Fibroblast of lung (primary cell): ENCODE results near the gene TMEM92. TPM values are rescaled to one million over a fixed set of nuclear protein-coding genes. Genes with fewer than 3 reads are reported as not detected.

ENCODE experiments used
- DNase-seq, 2 donors: peaks; one replicate each; pipeline versions ENCODE4 v3.0.0 to v3.0.0-alpha.2; 2010; ENCODE audit warnings: low read depth in 2 of 2
- H2AFZ ChIP-seq: 2 replicates; pipeline ENCODE4 v1.5.1; 2012; ENCODE audit warnings: low read length, control low read depth, inconsistent platforms
- H3K27ac ChIP-seq: 2 replicates; pipeline ENCODE4 v1.5.1; 2011; ENCODE audit warnings: low read length, control low read depth; ENCODE audit not compliant: insufficient read depth
- H3K27me3 ChIP-seq: 2 replicates; pipeline ENCODE4 v1.5.1; 2011; ENCODE audit warnings: mild to moderate bottlenecking, low read length; ENCODE audit not compliant: control insufficient read depth, insufficient read depth
- H3K36me3 ChIP-seq: 2 replicates; pipeline ENCODE4 v1.5.1; 2011; ENCODE audit warnings: low read length; ENCODE audit not compliant: control insufficient read depth, insufficient read depth
- H3K4me1 ChIP-seq: 2 replicates; pipeline ENCODE4 v1.5.1; 2011; ENCODE audit warnings: low read length; ENCODE audit not compliant: control insufficient read depth, insufficient read depth; ENCODE audit errors: extremely low read depth
- H3K4me2 ChIP-seq: 2 replicates; pipeline ENCODE4 v1.5.1; 2011; ENCODE audit warnings: low read length, control low read depth; ENCODE audit not compliant: insufficient read depth; ENCODE audit errors: extremely low read depth
- H3K4me3 ChIP-seq, 4 experiments: fragments of 200-600 bp in 1 of 4; sonication (generic) in 1 of 4; replicated peaks in 1 of 4; 2 replicates each; pipeline ENCODE4 v1.5.1; 2011 to 2016; ENCODE audit warnings: low read length in 4 of 4, low read depth in 3 of 4, mild to moderate bottlenecking in 3 of 4, control low read depth in 2 of 4, inconsistent platforms in 1 of 4, mixed read lengths in 1 of 4; ENCODE audit not compliant: insufficient read depth in 1 of 4; ENCODE audit errors: control extremely low read depth in 1 of 4
- H3K79me2 ChIP-seq: 2 replicates; pipeline ENCODE4 v1.5.1; 2012; ENCODE audit warnings: mild to moderate bottlenecking, low read length, inconsistent platforms; ENCODE audit not compliant: control insufficient read depth, insufficient read depth
- H3K9ac ChIP-seq: 2 replicates; pipeline ENCODE4 v1.5.1; 2011; ENCODE audit warnings: mild to moderate bottlenecking, low read length, control low read depth; ENCODE audit not compliant: insufficient read depth
- H3K9me3 ChIP-seq: 2 replicates; pipeline ENCODE4 v1.5.1; 2012; ENCODE audit warnings: low read depth, low read length; ENCODE audit not compliant: control insufficient read depth, insufficient read depth
- H4K20me1 ChIP-seq: 2 replicates; pipeline ENCODE4 v1.5.1; 2011; ENCODE audit warnings: low read length; ENCODE audit not compliant: control insufficient read depth, insufficient read depth; ENCODE audit errors: extremely low read depth
- EZH2 ChIP-seq: IDR thresholded peaks from 2 replicates; pipeline ENCODE4 v1.5.1; 2012; ENCODE audit warnings: low read length, control low read depth, mild to moderate bottlenecking; ENCODE audit errors: missing control alignments
- polyA plus RNA-seq, 2 donors: library from polyadenylated mRNA; depleted of rRNA in 1 of 2; stranded (reverse) in 1 of 2; unstranded in 1 of 2; fragments of >200 nt; gene quantifications; 2 replicates each; pipeline ENCODE4 v1.2.1, GENCODE V29; 2011 to 2012; ENCODE audit warnings: missing spikeins in 1 of 2
- total RNA-seq: library from RNA; depleted of rRNA; stranded (reverse); fragments of >200 nt; gene quantifications from 2 replicates; pipeline ENCODE4 v1.2.1, GENCODE V29; 2014
- TF ChIP-seq, protein P1 (sequence below), 2 donors: IDR thresholded peaks in 1 of 2; conservative IDR thresholded peaks in 1 of 2; 1 replicate in 1 of 2; 2 replicates in 1 of 2; pipeline ENCODE4 v1.5.1; 2011 to 2012; ENCODE audit warnings: low read length in 2 of 2, control low read depth in 1 of 2, inconsistent platforms in 1 of 2, low read depth in 1 of 2, mild to moderate bottlenecking in 1 of 2

Gene TMEM92
- total and polyA plus RNA-seq, 2 donors (not counting 1 experiment from before 2014, with no cell fraction given): under 0.01 to 0.05 TPM

- peak in 1 of 2 donors; percentile 49 for DNase-seq
- Histone ChIP-seq H3K27me3 (no peaks in the 10 kb centered on the region), H2AFZ (no peak overlapping the region), H3K36me3 (no peaks in the 10 kb centered on the region), H3K27ac (no peak overlapping the region), H4K20me1 (no peaks in the 10 kb centered on the region), H3K79me2 (no peaks in the 10 kb centered on the region), H3K4me2 (peak overlapping the region; percentile 19), H3K9ac (no peak overlapping the region), H3K4me3 (no peak overlapping the region), H3K9me3 (no peaks in the 10 kb centered on the region), H3K4me1 (peaks cover 11% of the 10 kb centered on the region)
- no peak for TF ChIP-seq EZH2
These were observed 14.6 kb upstream of the TMEM92 start for GRCh38 chr17:50259477-50260324.

DNA sequence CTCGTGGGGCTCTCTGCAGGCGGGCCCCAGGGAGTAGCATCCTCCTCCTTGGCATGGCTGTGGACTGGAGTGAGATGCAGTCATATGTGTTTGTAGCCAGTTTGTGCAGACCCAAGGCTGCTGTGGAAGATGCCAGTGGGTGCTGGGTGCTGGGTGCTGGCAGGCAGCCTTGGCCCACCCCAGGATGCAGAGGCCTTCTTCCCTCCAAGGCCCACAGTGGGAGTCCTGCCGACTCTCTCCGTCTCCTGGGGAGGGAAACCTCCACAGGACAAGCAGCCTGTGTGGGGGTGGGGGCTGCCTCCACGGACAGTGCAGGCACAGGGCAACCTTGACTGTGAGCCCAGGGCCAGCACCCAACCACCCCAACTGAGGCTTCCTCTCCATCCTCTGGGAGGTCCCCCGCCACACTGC lies 13.8 kb upstream of the TMEM92 start:
- Histone ChIP-seq H3K9me3 (no peaks in the 10 kb centered on the region), H3K4me3 (no peak overlapping the region), H4K20me1 (no peaks in the 10 kb centered on the region), H3K4me2 (no peak overlapping the region), H2AFZ (no peak overlapping the region), H3K27me3 (no peaks in the 10 kb centered on the region), H3K9ac (no peak overlapping the region), H3K27ac (no peak overlapping the region), H3K4me1 (peaks cover 17% of the 10 kb centered on the region), H3K36me3 (no peaks in the 10 kb centered on the region), H3K79me2 (no peaks in the 10 kb centered on the region)
- DNase-seq: no peak
- no peak for TF ChIP-seq EZH2
- TF ChIP-seq, protein P1, sequence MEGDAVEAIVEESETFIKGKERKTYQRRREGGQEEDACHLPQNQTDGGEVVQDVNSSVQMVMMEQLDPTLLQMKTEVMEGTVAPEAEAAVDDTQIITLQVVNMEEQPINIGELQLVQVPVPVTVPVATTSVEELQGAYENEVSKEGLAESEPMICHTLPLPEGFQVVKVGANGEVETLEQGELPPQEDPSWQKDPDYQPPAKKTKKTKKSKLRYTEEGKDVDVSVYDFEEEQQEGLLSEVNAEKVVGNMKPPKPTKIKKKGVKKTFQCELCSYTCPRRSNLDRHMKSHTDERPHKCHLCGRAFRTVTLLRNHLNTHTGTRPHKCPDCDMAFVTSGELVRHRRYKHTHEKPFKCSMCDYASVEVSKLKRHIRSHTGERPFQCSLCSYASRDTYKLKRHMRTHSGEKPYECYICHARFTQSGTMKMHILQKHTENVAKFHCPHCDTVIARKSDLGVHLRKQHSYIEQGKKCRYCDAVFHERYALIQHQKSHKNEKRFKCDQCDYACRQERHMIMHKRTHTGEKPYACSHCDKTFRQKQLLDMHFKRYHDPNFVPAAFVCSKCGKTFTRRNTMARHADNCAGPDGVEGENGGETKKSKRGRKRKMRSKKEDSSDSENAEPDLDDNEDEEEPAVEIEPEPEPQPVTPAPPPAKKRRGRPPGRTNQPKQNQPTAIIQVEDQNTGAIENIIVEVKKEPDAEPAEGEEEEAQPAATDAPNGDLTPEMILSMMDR (conservative IDR thresholded peaks at IDR 0.05 in 1 of 2, IDR thresholded peaks at IDR 0.05 in 1 of 2; ENCODE audit: low read depth in 1 of 2, low read length in 2 of 2): no peak

DNA sequence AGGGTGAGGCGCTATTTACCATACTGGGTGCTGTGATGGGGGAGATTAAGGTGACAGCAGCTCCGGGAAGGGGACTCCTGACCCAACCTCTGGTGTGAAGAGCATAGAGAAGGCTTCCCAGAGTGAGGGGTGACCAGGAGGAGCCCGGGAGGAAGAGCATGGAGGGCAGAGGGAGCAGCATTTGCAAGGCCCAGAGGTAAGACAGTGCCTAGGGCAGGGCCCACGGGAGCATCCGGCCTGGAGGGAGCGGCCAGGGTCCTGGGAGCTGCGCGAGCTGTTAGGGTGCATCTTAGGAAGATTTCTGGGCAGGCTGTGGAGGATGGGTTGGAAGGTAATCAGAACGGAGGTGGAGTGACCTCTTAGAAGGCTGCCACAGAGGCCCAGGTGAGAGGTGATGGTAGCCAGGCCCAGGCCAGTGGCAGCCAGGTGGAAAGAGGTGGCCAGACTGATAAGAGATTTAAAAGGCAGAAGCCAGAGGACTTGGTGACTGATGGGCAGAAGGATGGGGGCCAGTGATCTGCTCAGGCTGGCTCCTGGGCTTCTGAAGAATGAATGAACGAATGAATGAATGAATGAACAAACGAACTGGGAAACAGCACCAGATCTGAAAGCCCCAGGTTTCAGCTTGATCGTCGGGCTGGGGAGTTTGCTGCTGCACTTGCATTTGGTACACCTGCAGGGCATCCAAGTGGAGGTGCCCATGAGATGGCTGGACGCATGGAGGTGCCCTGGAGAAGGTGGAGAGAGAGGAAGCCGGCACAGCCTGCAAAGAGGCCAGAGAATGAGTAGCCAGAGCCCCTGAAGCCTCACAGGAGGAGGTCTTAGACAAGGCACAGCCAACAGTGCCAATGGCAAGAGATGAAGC lies 13.0 kb upstream of the TMEM92 start:
- no peak overlapping the region for H3K4me3 ChIP-seq
- no peaks in the 10 kb centered on the region for H4K20me1 ChIP-seq
- H3K9me3 ChIP-seq: no peaks in the 10 kb centered on the region
- no peaks in the 10 kb centered on the region for H3K79me2 ChIP-seq
- no peaks in the 10 kb centered on the region for H3K27me3 ChIP-seq
- no peak overlapping the region for H2AFZ ChIP-seq
- no peak for TF ChIP-seq EZH2
- TF ChIP-seq, protein P1 (conservative IDR thresholded peaks at IDR 0.05 in 1 of 2, IDR thresholded peaks at IDR 0.05 in 1 of 2; ENCODE audit: low read depth in 1 of 2, low read length in 2 of 2): no peak
- no peak for DNase-seq
- no peak overlapping the region for H3K27ac ChIP-seq
- H3K36me3 ChIP-seq: no peaks in the 10 kb centered on the region
- H3K9ac ChIP-seq: no peak overlapping the region
- H3K4me2 ChIP-seq: no peak overlapping the region
- peaks cover 24% of the 10 kb centered on the region for H3K4me1 ChIP-seq
